GM12891 (cell line): Measurements from ENCODE around the gene SLC9C1.

Experiments used
- POLR2A ChIP-seq: IDR thresholded peaks from 2 replicates; pipeline ENCODE4 v1.6.1; 2011; ENCODE audit warnings: low read depth, low read length, control low read depth
- POLR2AphosphoS5 ChIP-seq: IDR thresholded peaks from 2 replicates; pipeline ENCODE4 v1.6.1; 2011; ENCODE audit warnings: low read depth, low read length, control low read depth
- POU2F2 ChIP-seq: IDR thresholded peaks from 2 replicates; pipeline ENCODE4 v1.6.1; 2011; ENCODE audit warnings: low read depth, mild to moderate bottlenecking, control low read depth, low read length, moderate library complexity
- SPI1 ChIP-seq: IDR thresholded peaks from 2 replicates; pipeline ENCODE4 v1.6.1; 2011; ENCODE audit warnings: low read depth, low read length, control low read depth
- TAF1 ChIP-seq: IDR thresholded peaks from 2 replicates; pipeline ENCODE4 v1.6.1; 2011; ENCODE audit warnings: low read depth, low read length, control low read depth

GRCh38 chr3:112307557-112307956, 13.5 kb upstream of the SLC9C1 start:
- TF ChIP-seq SPI1 (no peak), POLR2AphosphoS5 (no peak), POLR2A (no peak), TAF1 (no peak), POU2F2 (no peak)
